Tibial nerve (tissue), 3 donors: Measurements from ENCODE around the gene FAM200B.

ENCODE experiments used
- POLR2A ChIP-seq, 2 donors: fragments of 450-650 bp; IDR thresholded peaks; one replicate each; pipeline ENCODE4 v1.6.1; 2017; ENCODE audit warnings: antibody characterized with exemption in 2 of 2, mild to moderate bottlenecking in 2 of 2, moderate library complexity in 2 of 2
- TF ChIP-seq, protein P1 (sequence below), 5 experiments: fragments of 200-600 bp in 3 of 5; fragments of 450-650 bp in 2 of 5; sonication (generic) in 3 of 5; IDR thresholded peaks; one replicate each; pipeline ENCODE4 v1.5.1; 2016 to 2019; ENCODE audit warnings: antibody characterized with exemption in 5 of 5, mild to moderate bottlenecking in 3 of 5, moderate library complexity in 2 of 5

DNA sequence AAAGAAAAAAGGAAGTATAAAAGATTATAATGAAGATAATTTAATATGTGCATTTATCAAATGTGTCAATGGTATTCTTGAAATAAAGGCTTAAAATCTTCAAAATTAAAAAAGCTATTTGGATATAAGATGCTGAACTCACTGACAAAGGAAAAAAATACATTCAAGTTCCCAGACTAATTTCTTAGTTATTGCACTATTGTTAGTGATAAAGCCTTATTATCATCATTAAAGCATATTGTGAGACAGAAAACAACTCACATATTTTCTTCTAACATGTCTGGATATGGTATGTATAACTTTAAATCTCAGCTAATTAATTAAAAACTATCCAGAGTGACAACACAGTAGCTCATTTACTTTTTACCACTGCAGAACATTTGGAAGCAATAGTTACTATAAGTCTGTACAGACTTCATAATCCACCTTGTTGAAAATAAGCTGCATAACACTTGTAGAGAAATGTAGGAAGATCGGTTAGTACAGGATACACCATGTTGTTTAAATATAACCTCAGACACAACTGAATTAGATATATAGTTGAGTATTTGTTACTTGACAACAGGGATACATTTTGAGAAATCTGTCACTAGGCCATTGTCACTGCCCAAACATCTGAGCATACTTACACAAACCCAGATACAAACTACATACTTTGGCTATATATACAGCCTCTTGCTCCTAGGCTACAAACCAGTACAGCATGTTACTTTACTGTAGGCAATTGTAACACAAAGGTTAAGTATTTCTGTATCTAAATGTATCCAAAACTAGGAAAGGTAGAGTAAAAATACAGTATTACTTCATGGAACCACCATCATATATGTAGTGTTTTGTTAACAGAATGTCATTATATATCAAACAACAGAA lies 12.8 kb upstream of the FAM200B start:
- TF ChIP-seq, protein P1, sequence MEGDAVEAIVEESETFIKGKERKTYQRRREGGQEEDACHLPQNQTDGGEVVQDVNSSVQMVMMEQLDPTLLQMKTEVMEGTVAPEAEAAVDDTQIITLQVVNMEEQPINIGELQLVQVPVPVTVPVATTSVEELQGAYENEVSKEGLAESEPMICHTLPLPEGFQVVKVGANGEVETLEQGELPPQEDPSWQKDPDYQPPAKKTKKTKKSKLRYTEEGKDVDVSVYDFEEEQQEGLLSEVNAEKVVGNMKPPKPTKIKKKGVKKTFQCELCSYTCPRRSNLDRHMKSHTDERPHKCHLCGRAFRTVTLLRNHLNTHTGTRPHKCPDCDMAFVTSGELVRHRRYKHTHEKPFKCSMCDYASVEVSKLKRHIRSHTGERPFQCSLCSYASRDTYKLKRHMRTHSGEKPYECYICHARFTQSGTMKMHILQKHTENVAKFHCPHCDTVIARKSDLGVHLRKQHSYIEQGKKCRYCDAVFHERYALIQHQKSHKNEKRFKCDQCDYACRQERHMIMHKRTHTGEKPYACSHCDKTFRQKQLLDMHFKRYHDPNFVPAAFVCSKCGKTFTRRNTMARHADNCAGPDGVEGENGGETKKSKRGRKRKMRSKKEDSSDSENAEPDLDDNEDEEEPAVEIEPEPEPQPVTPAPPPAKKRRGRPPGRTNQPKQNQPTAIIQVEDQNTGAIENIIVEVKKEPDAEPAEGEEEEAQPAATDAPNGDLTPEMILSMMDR (IDR thresholded peaks at IDR 0.05): no peak
- no peak for TF ChIP-seq POLR2A (IDR thresholded peaks at IDR 0.05)
